ENCODE results near the gene S100A8. TPM values are rescaled to one million over a fixed set of nuclear protein-coding genes. Genes with fewer than 3 reads are reported as not detected.

S100A8 gene
- total RNA-seq, 1 experiment from 2014 or later, result not detected

GRCh38 chr1:153371231-153371630 lies 19.6 kb downstream of the S100A8 start:
- Histone ChIP-seq H3K9me3 (ENCODE audit: low read depth, low read length, poor library complexity, severe bottlenecking) (no peaks in the 10 kb centered on the region), H3K27ac (ENCODE audit: low read depth, low read length, poor library complexity, severe bottlenecking) (no peak overlapping the region), H3K4me3 (ENCODE audit: low read depth, low read length, poor library complexity, severe bottlenecking) (no peak overlapping the region), H3K27me3 (replicated peaks; ENCODE audit: insufficient read depth, low read depth, low read length, poor library complexity) (peaks cover 31% of the 10 kb centered on the region), H3K4me1 (ENCODE audit: insufficient read depth, low read length, poor library complexity, severe bottlenecking) (no peaks in the 10 kb centered on the region), H3K36me3 (ENCODE audit: insufficient read depth, low read length, poor library complexity, severe bottlenecking) (no peaks in the 10 kb centered on the region)
- intact Hi-C loops (cut with micrococcal nuclease; ENCODE audit: unreplicated experiment), result no loop called here
- POLR2A ChIA-PET (ENCODE audit: low non-redundant PET), result no interaction called here
- DNase-seq (ENCODE audit: low spot score), result no peak
- no peak for TF ChIP-seq EZH2 (IDR thresholded peaks at IDR 0.05; ENCODE audit: borderline replicate concordance, low read depth, low read length, poor library complexity, severe bottlenecking)
- TF ChIP-seq, protein P1, sequence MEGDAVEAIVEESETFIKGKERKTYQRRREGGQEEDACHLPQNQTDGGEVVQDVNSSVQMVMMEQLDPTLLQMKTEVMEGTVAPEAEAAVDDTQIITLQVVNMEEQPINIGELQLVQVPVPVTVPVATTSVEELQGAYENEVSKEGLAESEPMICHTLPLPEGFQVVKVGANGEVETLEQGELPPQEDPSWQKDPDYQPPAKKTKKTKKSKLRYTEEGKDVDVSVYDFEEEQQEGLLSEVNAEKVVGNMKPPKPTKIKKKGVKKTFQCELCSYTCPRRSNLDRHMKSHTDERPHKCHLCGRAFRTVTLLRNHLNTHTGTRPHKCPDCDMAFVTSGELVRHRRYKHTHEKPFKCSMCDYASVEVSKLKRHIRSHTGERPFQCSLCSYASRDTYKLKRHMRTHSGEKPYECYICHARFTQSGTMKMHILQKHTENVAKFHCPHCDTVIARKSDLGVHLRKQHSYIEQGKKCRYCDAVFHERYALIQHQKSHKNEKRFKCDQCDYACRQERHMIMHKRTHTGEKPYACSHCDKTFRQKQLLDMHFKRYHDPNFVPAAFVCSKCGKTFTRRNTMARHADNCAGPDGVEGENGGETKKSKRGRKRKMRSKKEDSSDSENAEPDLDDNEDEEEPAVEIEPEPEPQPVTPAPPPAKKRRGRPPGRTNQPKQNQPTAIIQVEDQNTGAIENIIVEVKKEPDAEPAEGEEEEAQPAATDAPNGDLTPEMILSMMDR (conservative IDR thresholded peaks at IDR 0.05; ENCODE audit: low read depth, low read length), result no peak
- CTCF ChIA-PET, result no interaction called here
- no TSS peak for BruUV-seq (replicated peaks)

DNA sequence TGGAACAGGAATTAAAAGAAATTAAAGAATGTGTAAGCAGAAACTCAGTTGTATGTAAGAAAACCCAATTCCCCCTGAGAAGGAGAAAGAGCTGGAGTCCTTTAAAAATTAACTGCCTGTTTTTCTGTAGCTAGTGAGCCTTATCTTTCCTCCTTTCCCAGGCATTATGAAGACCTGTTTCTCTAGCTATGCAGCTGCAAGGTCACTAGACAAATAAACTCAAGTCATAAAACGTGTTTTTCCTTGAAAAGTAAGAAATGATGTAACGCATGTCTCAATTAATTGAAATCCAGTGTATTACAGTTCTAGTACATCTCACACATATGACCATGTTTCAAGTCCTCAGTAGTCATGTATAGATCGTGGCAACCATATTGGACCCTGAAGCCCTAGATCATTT lies 20.7 kb downstream of the S100A8 start:
- Histone ChIP-seq H3K4me1 (ENCODE audit: insufficient read depth, low read length, poor library complexity, severe bottlenecking) (no peaks in the 10 kb centered on the region), H3K36me3 (ENCODE audit: insufficient read depth, low read length, poor library complexity, severe bottlenecking) (no peaks in the 10 kb centered on the region), H3K4me3 (ENCODE audit: low read depth, low read length, poor library complexity, severe bottlenecking) (no peak overlapping the region), H3K27me3 (replicated peaks; ENCODE audit: insufficient read depth, low read depth, low read length, poor library complexity) (peaks cover 37% of the 10 kb centered on the region), H3K27ac (ENCODE audit: low read depth, low read length, poor library complexity, severe bottlenecking) (no peak overlapping the region), H3K9me3 (ENCODE audit: low read depth, low read length, poor library complexity, severe bottlenecking) (no peaks in the 10 kb centered on the region)
- ChIA-PET POLR2A (ENCODE audit: low non-redundant PET) (no interaction called here), CTCF (no interaction called here)
- no TSS peak for BruUV-seq (replicated peaks)
- DNase-seq (ENCODE audit: low spot score), result no peak
- TF ChIP-seq, protein P1 (conservative IDR thresholded peaks at IDR 0.05; ENCODE audit: low read depth, low read length), result no peak
- no peak for TF ChIP-seq EZH2 (IDR thresholded peaks at IDR 0.05; ENCODE audit: borderline replicate concordance, low read depth, low read length, poor library complexity, severe bottlenecking)
- intact Hi-C loops (cut with micrococcal nuclease; ENCODE audit: unreplicated experiment), result no loop called here

DNA sequence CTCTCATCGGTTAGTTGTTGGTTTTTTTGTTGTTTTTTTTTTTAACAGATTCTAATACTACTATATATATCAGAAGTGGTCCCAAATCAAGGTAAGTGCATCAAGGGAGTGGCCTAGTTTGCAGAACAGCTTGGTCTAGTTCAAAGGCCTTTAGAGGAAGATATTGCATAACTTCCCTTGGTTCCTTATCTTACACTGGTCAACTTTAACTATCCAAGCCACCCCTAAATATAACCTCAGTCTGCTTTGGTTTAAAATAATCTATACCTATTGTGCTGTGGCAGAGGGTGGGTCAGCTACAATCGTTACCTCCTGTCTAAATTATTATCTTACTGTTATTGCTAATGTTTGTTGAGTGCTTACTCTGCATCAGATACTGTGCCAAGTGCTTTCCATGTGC lies 22.4 kb downstream of the S100A8 start:
- H3K4me1 ChIP-seq (ENCODE audit: insufficient read depth, low read length, poor library complexity, severe bottlenecking), result no peaks in the 10 kb centered on the region
- DNase-seq (ENCODE audit: low spot score), result no peak
- POLR2A ChIA-PET (ENCODE audit: low non-redundant PET), result no interaction called here
- H3K27me3 ChIP-seq (replicated peaks; ENCODE audit: insufficient read depth, low read depth, low read length, poor library complexity), result peaks cover 50% of the 10 kb centered on the region
- intact Hi-C loops (cut with micrococcal nuclease; ENCODE audit: unreplicated experiment), result no loop called here
- H3K4me3 ChIP-seq (ENCODE audit: low read depth, low read length, poor library complexity, severe bottlenecking), result no peak overlapping the region
- no peak overlapping the region for H3K27ac ChIP-seq (ENCODE audit: low read depth, low read length, poor library complexity, severe bottlenecking)
- no peaks in the 10 kb centered on the region for H3K9me3 ChIP-seq (ENCODE audit: low read depth, low read length, poor library complexity, severe bottlenecking)
- BruUV-seq (replicated peaks), result no TSS peak
- CTCF ChIA-PET, result no interaction called here
- TF ChIP-seq EZH2 (IDR thresholded peaks at IDR 0.05; ENCODE audit: borderline replicate concordance, low read depth, low read length, poor library complexity, severe bottlenecking), result no peak
- TF ChIP-seq, protein P1 (conservative IDR thresholded peaks at IDR 0.05; ENCODE audit: low read depth, low read length), result no peak
- no peaks in the 10 kb centered on the region for H3K36me3 ChIP-seq (ENCODE audit: insufficient read depth, low read length, poor library complexity, severe bottlenecking)
